ENCODE measurements around the gene SYNDIG1L.

GRCh38 chr14:74417611-74418010 is 8.4 kb downstream of the SYNDIG1L start:
- TF ChIP-seq CTCF (IDR thresholded peaks at IDR 0.05) (no peak), POLR2AphosphoS5 (IDR thresholded peaks at IDR 0.05) (no peak)

Measured in prostate gland (tissue), 2 donors.